A673 (cell line): Measurements from ENCODE around the gene IFITM2. TPM values are rescaled to one million over a fixed set of nuclear protein-coding genes. Genes with fewer than 3 reads are reported as not detected.
"Not testable (repeated sequence)": the region's sequence is repeated elsewhere in the genome, so short reads cannot be mapped to it uniquely, and the experiment has no call there.

Experiments
- BruUV-seq: library from RNA; stranded (reverse); fragments of 400-500 nt; replicated peaks from 2 replicates; lab custom pipeline; 2021; lab: Mats Ljungman, UMichigan
- CTCF ChIA-PET: fragments of 300-600 bp; sonication (Branson Sonifier 250); formaldehyde crosslinking; loops from one replicate; lab custom pipeline; 2022; ENCODE audit warnings: antibody characterized with exemption; lab: Charles Lee
- POLR2A ChIA-PET: fragments of 300-600 bp; sonication (Branson Sonifier 250); formaldehyde crosslinking; loops from one replicate; lab custom pipeline; 2022; ENCODE audit warnings: antibody characterized with exemption; ENCODE audit not compliant: low non-redundant PET; lab: Charles Lee
- DNase-seq: peaks from one replicate; pipeline ENCODE4 v3.0.0-alpha.2; 2015; ENCODE audit warnings: low spot score
- H3K27ac ChIP-seq: fragments of 200-600 bp; sonication (generic); 2 replicates; pipeline ENCODE4 v1.5.1; 2016; ENCODE audit warnings: mixed run types, low read depth, mild to moderate bottlenecking, mixed read lengths, antibody characterized with exemption, low read length; ENCODE audit not compliant: poor library complexity, severe bottlenecking
- H3K27me3 ChIP-seq: fragments of 200-600 bp; sonication (generic); replicated peaks from 2 replicates; pipeline ENCODE4 v1.6.1; 2017; ENCODE audit warnings: mixed run types, low read depth, mild to moderate bottlenecking, mixed read lengths, antibody characterized with exemption, low read length; ENCODE audit not compliant: insufficient read depth, poor library complexity
- H3K36me3 ChIP-seq: fragments of 200-600 bp; sonication (generic); 2 replicates; pipeline ENCODE4 v1.6.1; 2016; ENCODE audit warnings: mixed run types, mild to moderate bottlenecking, mixed read lengths, antibody characterized with exemption, low read length; ENCODE audit not compliant: insufficient read depth, poor library complexity, severe bottlenecking
- H3K4me1 ChIP-seq: fragments of 200-600 bp; sonication (generic); 2 replicates; pipeline ENCODE4 v1.6.1; 2017; ENCODE audit warnings: mixed run types, mild to moderate bottlenecking, mixed read lengths, antibody characterized with exemption, low read length; ENCODE audit not compliant: insufficient read depth, poor library complexity, severe bottlenecking
- H3K4me3 ChIP-seq: fragments of 200-600 bp; sonication (generic); 2 replicates; pipeline ENCODE4 v1.5.1; 2016; ENCODE audit warnings: low read depth, mixed run types, mild to moderate bottlenecking, mixed read lengths, low read length; ENCODE audit not compliant: poor library complexity, severe bottlenecking
- H3K9me3 ChIP-seq: fragments of 200-600 bp; sonication (generic); 2 replicates; pipeline ENCODE4 v1.6.1; 2016; ENCODE audit warnings: mixed run types, low read depth, mild to moderate bottlenecking, mixed read lengths, antibody characterized with exemption, low read length; ENCODE audit not compliant: poor library complexity, severe bottlenecking
- EZH2 ChIP-seq: fragments of 200-600 bp; sonication (generic); IDR thresholded peaks from 2 replicates; pipeline ENCODE4 v1.6.1; 2017; ENCODE audit warnings: borderline replicate concordance, low read depth, mild to moderate bottlenecking, mixed read lengths, antibody characterized with exemption, low read length; ENCODE audit not compliant: poor library complexity, severe bottlenecking
- intact Hi-C: fragments of 100-400 bp; cut with micrococcal nuclease; formaldehyde crosslinking; loops from one replicate; pipeline ENCODE4 v1.10.0; 2022; ENCODE audit not compliant: unreplicated experiment
- total RNA-seq: library from RNA; stranded (reverse); gene quantifications from 2 replicates; pipeline ENCODE4 v1.2.3, GENCODE V29; 2021
- TF ChIP-seq, protein P1 (sequence below): fragments of 300-800, 200-600 bp; sonication (generic); conservative IDR thresholded peaks from 2 replicates; pipeline ENCODE4 v1.5.1; 2017; ENCODE audit warnings: low read depth, mild to moderate bottlenecking, antibody characterized with exemption, low read length, moderate library complexity, mixed read lengths

The IFITM2 gene
- total RNA-seq, 1 experiment from 2014 or later: 25.5 TPM

DNA sequence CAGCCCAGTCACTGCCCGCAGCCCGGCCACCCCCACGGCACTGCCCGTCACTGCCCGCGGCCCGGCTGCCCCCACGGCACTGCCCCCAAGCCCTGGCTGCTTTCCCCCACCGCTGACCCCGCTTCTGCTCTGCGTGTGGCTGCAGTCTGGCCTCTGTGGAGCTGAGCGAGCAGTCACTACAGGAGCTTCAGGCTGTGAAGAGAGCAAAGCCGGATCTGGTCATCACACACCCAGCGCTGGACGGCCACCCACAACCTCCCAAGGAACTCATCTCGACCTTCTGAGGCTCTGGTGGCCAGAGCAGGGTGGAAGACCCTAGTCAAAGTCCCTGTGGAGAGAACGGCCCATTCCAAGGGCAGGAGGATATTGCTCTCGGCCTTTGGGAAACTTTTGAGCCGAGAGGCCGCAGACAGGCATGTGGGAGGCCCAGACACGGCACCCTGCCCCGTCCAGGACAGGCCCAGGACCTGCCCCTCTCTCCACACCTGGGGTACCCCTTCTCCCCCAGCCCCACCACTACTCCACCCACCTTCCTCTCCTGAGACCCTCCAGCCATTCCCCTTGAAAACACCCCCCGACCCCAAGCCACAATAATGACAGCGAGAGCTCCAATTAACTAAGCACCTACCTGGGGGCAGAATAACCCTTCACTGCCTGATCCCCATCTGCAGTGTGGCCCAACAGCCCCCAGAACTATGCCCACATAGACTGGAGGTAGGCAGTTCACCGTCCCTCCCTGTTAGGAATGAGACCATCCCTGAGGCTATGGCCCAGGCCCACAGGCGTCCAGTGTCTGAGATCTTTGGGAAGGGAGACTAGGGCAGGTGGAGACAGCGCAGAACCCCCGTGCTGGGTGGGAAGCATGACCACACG is 22.4 kb upstream of the IFITM2 start:
- intact Hi-C loops: no loop called here
- CTCF ChIA-PET: no interaction called here
- POLR2A ChIA-PET: no interaction called here
- Histone ChIP-seq H3K4me3 (no peak overlapping the region), H3K9me3 (no peaks in the 10 kb centered on the region), H3K27me3 (peaks cover 25% of the 10 kb centered on the region), H3K27ac (no peak overlapping the region), H3K4me1 (peaks cover 6% of the 10 kb centered on the region), H3K36me3 (no peaks in the 10 kb centered on the region)
- TF ChIP-seq, protein P1, sequence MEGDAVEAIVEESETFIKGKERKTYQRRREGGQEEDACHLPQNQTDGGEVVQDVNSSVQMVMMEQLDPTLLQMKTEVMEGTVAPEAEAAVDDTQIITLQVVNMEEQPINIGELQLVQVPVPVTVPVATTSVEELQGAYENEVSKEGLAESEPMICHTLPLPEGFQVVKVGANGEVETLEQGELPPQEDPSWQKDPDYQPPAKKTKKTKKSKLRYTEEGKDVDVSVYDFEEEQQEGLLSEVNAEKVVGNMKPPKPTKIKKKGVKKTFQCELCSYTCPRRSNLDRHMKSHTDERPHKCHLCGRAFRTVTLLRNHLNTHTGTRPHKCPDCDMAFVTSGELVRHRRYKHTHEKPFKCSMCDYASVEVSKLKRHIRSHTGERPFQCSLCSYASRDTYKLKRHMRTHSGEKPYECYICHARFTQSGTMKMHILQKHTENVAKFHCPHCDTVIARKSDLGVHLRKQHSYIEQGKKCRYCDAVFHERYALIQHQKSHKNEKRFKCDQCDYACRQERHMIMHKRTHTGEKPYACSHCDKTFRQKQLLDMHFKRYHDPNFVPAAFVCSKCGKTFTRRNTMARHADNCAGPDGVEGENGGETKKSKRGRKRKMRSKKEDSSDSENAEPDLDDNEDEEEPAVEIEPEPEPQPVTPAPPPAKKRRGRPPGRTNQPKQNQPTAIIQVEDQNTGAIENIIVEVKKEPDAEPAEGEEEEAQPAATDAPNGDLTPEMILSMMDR: no peak
- TF ChIP-seq EZH2: no peak
- BruUV-seq: no TSS peak
- DNase-seq: no peak

DNA sequence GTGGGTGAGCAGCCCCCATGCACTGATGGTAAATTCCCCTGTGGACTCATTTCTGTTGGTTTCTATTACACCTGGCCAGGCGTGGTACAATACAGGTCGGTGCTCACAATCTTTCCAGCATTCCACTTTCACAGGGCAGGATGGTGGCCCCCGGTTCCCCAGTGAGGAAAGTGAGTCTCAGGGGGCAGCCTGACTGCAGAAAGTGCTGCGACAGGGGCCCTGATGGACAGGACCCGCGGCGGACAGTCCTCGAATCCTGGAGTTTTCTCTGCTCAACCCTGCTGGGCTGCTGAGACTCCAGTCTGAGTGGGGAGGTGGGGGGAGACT is 21.8 kb upstream of the IFITM2 start:
- Histone ChIP-seq H3K36me3 (no peaks in the 10 kb centered on the region), H3K27me3 (peaks cover 19% of the 10 kb centered on the region), H3K4me1 (peaks cover 6% of the 10 kb centered on the region), H3K9me3 (no peaks in the 10 kb centered on the region), H3K27ac (no peak overlapping the region), H3K4me3 (no peak overlapping the region)
- CTCF ChIA-PET: no interaction called here
- no peak for DNase-seq
- intact Hi-C loops: no loop called here
- POLR2A ChIA-PET: no interaction called here
- no TSS peak for BruUV-seq
- TF ChIP-seq, protein P1: no peak
- no peak for TF ChIP-seq EZH2

DNA sequence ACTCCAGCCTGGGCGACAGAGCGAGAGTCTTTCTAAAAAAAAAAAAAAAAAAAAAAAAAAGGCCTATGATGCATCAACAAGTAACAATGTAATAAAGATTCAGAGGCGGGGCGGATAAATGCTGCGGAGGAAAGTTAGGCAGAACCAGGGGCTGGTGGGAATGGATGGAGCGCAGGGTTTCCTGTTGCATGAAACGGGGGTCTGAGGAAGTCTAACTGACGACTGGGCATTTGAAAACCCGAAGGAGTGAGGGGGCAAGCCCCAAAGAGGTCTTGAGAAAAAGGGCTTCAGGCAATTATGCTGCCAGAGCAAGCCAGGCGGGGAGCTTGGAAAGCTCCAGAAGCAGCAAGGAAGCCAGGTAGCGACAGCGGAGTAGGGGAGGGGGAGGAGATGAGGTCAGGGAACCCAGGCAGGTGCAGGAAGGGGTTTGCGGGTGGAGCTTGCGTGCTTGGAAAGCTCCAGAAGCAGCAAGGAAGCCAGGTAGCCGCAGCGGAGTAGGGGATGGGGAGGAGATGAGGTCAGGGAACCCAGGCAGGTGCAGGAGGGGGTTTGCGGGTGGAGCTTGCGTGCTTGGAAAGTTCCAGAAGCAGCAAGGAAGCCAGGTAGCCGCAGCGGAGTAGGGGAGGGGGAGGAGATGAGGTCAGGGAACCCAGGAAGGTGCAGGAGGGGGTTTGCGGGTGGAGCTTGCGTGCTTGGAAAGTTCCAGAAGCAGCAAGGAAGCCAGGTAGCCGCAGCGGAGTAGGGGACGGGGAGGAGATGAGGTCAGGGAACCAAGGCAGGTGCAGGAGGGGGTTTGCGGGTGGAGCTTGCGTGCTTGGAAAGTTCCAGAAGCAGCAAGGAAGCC is 20.4 kb upstream of the IFITM2 start:
- DNase-seq, H3K27me3 ChIP-seq, H3K9me3 ChIP-seq, CTCF ChIA-PET, H3K36me3 ChIP-seq, H3K27ac ChIP-seq, intact Hi-C loops, H3K4me1 ChIP-seq, H3K4me3 ChIP-seq, BruUV-seq, POLR2A ChIA-PET: not testable (repeated sequence)
